Head of caudate nucleus (tissue), 42 donors: ENCODE measurements around the gene NUP214.

Experiments
- DNase-seq, 42 donors: peaks; one replicate each; pipeline versions ENCODE4 v3.0.0 to v3.0.0-alpha.2; 2020 to 2021; ENCODE audit warnings: mixed read lengths in 7 of 42
- intact Hi-C: fragments of 100-400 bp; cut with DNase I; formaldehyde crosslinking; loops from one replicate; pipeline ENCODE4 v1.15.0; 2022

Gene NUP214

DNA sequence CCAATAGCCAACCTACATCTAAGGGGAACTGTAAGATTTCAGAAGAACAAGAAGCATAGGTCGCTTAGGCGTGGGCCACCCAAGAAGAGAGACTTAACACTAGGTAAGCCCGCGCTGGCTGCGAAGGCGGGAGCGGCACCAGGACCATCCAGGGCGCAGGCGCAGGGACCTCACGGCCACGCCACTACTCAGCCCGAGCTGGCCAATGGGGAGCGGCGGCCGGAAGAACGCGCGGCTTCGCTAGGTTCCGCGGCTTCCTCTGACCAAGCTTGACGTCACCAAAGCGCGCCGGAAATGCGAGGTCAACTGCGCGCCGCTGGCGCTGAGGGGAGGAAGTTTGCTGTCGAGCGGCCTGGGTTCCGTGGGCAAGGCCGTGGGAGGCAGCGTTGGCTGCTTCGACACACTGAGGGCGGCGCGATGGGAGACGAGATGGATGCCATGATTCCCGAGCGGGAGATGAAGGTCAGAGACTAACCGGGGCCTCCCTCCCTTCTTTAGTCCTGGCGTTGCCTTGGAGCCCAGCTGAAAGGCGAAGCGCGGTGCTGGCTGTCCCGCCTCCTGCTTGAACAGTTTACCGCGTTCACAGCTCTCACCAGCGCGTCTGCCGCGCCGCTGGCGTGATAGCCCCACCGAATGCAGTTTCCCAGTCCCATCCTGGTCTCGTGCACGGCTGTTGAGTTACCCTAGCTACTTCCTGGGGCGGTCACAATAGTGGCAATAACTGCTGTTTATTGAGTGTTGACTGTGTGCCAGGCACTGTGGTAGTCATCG is at the start of gene NUP214:
Gene NUP214 (plus strand): TSS at position 299 of the 771 bp plus-strand sequence. CDS start 119 bp downstream, at position 418.
- DNase-seq = peak; percentile 97 to 100 (median 99)
- intact Hi-C loops = loop anchor here (10.0 kb wide), 1 partner anchor 421 kb away; no protein-coding TSS in a partner anchor

DNA sequence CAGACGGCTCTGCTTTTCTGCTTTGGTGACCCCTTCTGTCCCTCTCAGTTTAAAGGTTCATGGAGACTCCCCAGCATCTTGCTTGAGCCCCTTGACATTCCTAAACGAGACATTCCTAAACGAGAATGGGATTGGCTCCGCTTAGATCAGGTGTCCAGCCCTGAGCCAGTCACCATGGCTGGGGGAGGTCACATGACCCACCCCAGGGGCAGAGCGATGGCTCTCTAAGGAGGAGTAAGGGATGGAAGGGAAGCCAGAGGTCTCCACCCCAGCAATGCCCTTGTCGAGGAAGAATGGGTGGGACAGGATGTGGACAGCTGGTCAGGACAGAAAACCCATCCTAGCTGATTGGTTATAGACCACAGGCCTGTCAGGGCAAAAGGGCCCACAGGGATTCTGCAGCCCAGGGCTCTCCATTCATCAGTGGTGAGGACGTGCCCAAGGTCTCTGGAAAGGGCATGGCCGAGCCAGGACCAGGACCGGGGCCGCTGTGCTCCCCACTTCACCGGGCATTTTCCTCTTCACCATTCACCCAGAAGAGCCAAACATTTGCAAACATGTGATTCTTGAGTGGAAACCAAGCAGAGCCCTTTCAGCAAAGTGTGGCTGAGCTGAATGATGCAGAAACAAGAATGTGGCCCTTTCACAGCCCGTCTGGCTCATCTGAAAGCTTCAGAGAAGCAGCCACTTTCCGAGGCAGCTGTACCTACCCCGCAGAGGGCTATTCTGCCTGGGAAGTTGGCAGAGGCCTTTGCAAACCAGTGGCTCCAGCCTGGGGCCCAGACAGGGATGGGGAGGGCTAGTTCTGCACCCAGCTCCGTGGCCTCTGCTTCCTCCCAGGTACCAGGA is 48.8 kb upstream of the NUP214 start:
- intact Hi-C loops = no loop called here
- DNase-seq = peak in 7 of 42 donors; percentile 28 to 60 (median 42)

DNA sequence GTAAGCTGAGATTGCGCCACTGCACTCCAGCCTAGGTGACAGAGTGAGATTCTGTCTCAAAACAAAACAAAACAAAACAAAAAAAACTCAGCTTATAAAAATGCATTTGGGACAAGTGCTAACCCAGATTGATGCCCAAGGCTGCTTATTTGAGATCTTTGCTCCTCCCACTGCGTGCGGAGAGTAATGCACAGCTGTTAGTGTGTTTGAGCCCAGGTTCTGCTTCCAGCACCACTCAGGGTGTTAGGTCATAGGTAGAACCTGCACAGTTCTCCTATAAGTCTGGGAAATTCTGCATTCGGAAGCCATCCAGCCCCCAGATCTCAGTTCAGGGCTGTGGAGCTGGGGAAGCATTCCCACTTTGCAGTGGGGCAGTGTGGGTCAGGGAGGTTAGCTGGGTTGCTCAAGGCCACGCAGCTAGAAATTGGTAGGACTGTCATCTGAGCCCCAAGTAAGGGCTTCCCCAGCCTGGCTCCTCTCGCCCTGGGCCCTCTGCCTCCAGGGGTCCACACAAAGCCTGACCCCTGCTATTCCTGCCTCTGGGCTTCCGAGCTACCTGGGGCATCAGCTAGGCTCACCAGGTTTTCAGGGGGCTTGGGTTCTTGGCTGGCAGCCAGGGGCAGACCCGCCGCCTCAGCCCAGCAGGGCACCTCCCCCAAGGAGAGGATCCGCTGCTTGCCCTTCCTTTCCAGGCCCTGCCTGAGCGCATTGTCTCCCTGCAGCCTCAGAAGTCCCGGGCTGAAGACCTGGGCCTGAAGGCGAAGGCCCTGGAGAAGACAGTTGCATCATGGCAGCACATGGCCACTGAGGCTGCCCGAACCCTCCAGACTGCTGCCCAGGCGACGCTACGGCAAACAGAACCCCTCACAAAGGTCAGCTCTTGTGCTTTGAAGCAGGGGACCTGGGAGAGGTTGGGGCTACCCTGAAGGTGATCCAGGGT is 46.7 kb upstream of the NUP214 start:
- no peak for DNase-seq
- intact Hi-C loops = no loop called here

DNA sequence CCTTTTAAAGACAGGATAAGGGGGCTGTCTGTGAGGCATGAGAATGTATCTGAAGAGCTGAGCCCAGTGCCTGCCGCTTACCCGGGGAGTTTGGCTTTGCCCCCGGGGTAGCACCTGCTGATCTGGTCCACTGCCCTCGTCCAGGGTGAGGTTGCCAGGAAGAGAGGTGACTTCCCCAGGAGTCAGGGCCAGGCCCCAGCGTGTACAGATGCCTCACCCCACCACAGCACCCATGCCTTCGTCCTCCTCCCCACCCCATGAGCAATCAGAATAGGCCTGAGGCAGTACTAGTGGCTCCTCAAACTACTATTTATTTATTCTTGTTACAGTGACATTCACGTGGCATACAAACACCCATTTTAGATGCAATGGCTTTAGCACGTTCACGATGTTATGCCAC is 44.8 kb upstream of the NUP214 start:
- DNase-seq = no peak
- intact Hi-C loops = no loop called here

DNA sequence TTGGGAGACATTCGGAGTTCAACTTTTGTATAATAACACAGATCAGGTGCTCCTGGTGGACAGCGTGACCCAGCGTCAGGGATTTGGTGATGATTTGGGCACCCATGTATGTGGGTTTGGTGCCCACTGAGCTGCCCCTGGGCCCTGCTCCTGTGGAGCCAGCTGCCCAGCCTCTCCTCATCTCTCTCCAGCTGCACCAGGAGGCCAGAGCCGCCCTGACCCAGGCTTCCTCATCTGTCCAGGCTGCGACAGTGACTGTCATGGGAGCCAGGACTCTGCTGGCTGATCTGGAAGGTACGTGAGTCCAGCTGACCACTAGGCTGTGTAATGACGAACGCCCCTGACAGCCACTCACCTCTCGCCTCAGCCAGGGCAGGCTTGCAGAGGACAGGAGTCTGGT is 43.5 kb upstream of the NUP214 start:
- intact Hi-C loops = no loop called here
- no peak for DNase-seq

DNA sequence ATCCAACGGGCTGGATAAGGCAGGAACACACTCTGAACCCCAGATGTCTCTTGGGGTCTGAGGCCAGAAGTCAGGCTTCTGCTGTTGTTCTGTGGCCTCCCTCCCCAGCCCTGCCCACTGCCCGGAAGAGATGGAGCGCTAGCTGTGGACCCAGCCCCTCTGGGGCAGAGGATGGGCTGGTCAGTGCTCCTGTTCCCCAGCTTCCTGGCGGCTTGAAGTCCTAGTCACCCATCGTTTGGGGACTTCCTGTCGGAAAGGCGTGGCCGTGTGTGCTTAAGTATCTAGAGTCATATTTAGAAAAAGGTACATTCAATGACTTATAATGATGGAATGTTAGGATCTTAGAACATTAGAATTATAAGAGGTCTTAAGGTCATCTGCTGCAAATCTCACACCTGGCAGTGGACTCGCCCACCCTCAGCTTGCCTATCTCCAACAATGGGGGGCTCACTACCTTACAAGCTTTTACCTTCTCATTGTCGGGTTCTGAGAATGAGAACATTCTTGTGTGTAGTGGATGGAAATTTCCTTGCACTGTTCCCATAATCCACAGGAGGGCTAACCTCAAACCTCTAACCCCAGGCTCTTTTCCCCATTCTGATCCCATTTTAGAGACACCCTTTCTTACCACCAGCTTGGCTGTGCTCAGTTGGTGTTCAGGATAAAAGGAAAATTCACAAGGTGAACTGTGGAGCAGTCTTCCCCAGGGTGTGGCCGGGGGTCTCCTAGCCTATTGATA is 42.4 kb upstream of the NUP214 start:
- intact Hi-C loops = no loop called here
- DNase-seq = no peak

DNA sequence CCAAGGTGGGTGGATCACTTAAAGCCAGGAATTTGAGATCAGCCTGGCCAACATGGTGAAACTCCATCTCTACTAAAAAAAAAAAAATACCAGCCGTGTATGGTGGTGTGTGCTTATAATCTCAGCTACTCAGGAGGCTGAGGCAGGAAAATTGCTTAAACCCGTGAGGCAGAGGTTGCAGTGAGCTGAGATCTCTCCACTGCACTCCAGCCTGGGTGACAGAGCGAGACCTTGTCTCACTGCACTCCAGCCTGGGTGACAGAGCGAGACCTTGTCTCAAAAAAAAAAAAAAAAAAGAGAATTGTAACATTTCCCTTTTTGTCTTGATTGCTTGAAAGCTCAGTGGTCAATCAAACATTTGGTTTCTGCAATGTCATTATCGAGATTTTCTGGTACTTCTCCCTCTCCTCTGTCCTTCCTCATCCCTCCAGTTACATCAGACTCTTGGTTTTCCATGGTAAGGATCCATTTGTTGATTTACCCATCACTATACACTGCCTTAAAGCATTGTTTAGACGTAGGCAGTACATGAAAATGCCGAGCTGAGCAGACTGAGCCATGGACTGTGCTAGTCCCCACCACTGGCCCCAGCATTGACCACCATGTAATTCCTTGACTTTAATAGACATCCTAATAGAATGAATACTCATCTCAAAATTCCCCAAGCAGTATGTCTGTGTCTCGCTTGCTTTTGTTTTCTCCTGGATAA is 40.6 kb upstream of the NUP214 start:
- intact Hi-C loops = no loop called here
- DNase-seq = no peak

DNA sequence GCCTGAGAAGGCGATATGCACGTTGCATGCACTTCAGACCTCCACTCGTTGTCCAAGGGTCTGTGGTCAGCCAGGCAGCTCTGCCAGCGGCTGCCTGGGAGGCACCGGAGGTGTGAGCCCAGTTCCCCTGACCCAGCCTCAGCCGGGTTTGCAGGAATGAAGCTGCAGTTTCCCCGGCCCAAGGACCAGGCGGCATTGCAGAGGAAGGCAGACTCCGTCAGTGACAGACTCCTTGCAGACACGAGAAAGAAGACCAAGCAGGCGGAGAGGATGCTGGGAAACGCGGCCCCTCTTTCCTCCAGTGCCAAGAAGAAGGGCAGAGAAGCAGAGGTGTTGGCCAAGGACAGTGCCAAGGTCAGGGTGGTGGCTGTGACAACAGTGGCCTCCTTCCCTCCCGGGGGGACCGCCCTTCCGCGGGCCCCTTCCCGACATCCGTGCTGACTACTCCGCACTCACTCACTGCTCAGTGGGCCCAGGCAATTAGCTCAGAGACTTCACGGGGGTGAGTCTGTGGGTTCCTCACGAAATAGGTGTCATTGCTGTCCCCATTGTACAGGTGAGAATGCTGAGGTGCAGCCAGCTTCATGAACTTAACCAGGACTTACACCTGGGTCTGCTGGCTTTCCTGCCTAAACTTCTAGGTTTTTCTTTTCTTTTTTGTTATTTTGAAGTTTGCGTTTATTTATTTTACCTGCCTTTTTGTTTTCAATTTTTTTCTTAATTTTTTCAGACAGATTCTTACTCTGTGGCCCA is 39.8 kb upstream of the NUP214 start:
- intact Hi-C loops = no loop called here
- DNase-seq = no peak

DNA sequence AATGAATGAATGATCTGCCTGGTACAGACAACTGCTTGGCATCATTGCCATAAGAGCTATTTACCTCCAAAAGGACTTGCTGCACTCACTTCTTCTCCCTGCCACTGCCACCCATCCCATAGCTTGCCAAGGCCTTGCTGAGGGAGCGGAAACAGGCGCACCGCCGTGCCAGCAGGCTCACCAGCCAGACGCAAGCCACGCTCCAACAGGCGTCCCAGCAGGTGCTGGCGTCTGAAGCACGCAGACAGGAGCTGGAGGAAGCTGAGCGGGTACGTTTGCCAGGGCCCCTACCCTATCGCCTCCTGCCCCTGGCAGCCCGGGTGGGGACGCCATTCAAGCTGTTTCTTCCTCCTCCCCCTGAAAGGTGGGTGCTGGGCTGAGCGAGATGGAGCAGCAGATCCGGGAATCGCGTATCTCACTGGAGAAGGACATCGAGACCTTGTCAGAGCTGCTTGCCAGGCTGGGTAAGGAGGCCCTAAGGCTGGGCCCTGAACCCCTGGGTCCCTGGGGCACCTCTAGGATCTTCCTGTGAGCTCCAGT is 38.0 kb upstream of the NUP214 start:
- no peak for DNase-seq
- intact Hi-C loops = no loop called here

DNA sequence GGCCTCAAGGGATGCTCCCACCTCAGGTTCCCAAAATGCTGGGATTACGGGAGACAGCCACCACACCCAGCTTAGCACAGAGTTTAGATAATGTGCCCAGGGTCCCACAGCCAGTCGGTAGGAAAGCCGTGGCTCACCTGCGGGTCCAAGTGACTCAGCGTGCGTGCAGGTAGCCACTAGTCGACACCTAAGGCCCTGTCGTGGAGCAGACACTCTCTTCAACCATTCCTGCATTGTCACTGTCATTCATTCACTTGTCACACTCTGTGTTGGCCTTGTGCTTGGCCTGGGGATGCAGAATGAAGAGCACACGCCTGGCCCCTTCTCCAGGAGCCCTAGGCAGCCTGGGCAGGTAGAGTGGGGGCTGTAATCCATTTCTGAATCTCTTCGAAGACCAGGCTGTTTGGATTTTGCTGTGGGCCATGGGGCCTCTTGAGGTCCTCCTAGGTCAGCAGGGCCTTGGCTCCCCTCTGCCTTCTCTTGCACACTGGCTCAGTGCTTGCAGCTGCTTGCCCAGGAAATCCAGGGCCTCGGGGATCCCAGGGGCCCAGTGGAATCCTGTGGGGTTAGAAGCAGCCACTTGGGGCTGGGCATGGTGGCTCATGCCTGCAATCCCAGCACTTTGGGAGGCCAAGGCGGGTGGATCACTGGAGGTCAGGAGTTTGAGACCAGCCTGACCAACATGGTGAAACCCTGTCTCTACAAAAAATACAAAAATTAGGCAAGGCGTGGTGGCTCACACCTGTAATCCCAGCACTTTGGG is 35.2 kb upstream of the NUP214 start:
- DNase-seq = no peak

DNA sequence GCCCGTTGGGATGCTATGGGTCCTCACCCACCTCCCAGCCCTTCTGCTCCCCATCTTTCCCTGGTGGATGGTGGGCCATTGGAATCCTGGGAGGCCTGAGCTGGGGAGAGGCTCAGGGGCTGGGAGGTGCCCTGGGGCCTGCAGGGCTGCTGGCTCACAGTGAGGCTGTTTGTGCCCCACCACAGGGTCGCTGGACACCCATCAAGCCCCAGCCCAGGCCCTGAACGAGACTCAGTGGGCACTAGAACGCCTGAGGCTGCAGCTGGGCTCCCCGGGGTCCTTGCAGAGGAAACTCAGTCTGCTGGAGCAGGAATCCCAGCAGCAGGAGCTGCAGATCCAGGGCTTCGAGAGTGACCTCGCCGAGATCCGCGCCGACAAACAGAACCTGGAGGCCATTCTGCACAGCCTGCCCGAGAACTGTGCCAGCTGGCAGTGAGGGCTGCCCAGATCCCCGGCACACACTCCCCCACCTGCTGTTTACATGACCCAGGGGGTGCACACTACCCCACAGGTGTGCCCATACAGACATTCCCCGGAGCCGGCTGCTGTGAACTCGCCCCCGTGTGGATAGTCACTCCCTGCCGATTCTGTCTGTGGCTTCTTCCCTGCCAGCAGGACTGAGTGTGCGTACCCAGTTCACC is 33.9 kb upstream of the NUP214 start:
- no peak for DNase-seq
- intact Hi-C loops = no loop called here

More for the DNA sequence above, 35.2 kb upstream of the NUP214 start:
- intact Hi-C loops = no loop called here

DNA sequence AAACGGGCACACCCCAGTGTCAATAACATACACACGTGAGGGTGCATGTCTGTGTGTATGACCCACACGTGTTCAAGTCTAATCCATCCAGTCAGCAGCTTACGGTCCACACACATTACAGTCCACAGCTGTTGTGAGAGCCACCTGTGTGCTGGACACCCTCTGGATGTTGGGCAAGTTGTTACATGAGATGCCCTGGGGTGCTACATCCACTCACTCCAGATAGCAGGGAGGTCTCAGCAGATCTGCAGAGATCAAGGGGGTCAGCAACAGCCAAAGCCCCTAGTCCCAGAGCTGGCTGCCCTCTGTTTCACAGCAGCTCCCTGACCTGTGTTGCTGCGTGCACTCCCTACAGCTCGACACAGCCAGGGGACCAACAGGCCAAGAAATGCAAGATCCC is 33.4 kb upstream of the NUP214 start:
- no peak for DNase-seq
- intact Hi-C loops = no loop called here

DNA sequence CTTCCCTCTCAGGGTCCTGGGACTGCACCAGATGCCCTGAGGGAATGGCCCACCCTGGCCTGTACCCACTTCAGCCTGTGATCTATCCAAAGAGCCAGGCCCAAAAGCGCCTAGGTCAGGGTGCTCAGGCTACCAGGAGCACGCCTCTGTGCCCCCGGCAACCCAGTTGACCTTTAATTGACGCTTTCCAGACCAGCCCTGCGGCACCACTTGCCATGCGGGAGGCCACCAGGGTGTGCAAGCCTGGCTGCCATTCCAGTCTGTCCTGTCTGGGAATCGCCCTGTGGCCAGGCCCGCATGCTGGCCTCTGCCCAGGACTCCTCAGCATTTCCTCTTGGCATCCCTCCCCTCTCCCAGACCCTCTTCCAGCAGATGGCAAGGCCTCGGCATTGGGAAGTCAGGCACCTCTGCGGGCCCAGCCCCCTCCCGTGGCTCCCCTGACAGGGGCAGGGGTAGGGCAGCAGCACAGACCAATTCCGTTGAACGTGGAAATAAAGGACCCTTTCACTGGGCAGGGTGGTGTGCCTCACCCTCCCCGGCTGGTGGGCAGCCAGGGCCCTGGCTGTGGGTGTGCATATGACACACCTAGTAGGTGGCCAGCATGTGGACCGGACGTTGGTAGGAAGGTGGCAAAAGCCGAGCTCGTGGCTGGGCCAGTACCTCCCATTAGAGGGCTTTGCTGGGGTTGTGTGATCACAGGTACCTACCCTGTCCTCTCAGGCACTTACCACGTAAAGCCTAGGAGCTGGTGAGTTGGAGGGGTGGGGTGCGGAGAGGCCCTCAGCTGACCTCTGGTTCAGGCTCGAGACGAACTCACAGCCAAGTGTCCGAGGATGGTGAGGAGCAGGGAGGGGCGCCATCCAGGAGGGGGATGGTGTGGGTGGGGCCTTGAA is 32.6 kb upstream of the NUP214 start:
- intact Hi-C loops = no loop called here
- DNase-seq = no peak

DNA sequence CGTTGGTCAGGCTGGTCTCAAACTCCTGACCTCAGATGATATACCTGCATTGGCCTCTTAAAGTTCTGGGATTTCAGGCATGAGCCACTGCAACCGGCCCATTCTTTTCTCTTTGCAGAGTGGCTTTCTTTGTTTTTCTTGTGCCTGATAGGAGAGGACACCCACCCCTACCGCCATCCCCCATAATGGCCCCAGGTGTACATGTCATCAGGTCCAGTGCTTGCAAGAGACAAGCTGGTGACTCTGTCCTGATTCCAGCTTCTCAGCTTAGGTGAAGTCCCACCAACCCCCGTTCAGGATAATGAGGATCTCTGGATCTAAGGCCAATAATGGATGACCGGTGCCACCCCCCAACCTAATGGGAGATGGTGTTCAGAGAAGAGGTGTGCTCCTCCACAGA is 31.4 kb upstream of the NUP214 start:
- no peak for DNase-seq
- intact Hi-C loops = no loop called here

DNA sequence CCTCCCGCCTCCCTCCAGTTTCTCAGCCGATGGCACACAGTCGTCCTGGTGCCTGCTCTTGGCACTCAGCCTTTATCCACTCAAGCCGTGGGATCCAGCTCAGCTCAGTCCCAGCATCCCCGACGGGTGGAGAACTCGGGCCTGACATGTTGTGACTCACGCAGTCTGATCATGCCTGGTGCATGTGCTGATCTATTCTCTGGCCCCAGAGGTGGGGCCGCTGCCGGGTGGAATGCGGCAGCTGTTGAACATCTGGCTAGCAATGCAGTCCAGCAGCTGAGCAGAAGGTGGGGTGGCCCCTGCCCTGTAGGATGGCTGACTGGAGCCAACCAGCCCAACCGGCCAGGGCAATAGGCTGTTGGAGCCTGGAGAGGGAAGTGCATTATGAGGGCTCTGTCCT is 30.8 kb upstream of the NUP214 start:
- intact Hi-C loops = no loop called here
- peak in 5 of 42 donors; percentile 11 to 65 (median 19) for DNase-seq
